Esophagus squamous epithelium (tissue), 5 donors: ENCODE data around the gene CLIC4. TPM values are rescaled to one million over a fixed set of nuclear protein-coding genes. Genes with fewer than 3 reads are reported as not detected.
"Not testable (repeated sequence)": the region's sequence is repeated elsewhere in the genome, so short reads cannot be mapped to it uniquely, and the experiment has no call there.

Experiments
- DNase-seq: peaks from one replicate; lab custom pipeline; 2025; lab: John Stamatoyannopoulos, UW
- H3K27ac ChIP-seq, 4 donors: fragments of 200-600 bp; sonication (generic); one replicate each; pipeline ENCODE4 v1.5.1; 2016 to 2019; ENCODE audit warnings: mild to moderate bottlenecking in 1 of 4
- H3K27me3 ChIP-seq, 4 donors: fragments of 200-600 bp; sonication (generic); 1 replicate in 3 of 4; 2 replicates in 1 of 4; pipeline versions ENCODE4 v1.5.1 to v1.6.0; 2017 to 2021; ENCODE audit warnings: antibody characterized with exemption in 1 of 4
- H3K36me3 ChIP-seq, 3 donors: fragments of 200-600 bp; sonication (generic); one replicate each; pipeline ENCODE4 v1.5.1; 2016 to 2019
- H3K4me1 ChIP-seq, 3 donors: fragments of 200-600 bp; sonication (generic); one replicate each; pipeline ENCODE4 v1.5.1; 2017 to 2019
- H3K4me3 ChIP-seq, 4 donors: fragments of 200-600 bp; sonication (generic); 1 replicate in 3 of 4; 2 replicates in 1 of 4; pipeline ENCODE4 v1.5.1; 2016 to 2019; ENCODE audit warnings: mild to moderate bottlenecking in 2 of 4, moderate library complexity in 1 of 4
- H3K9me3 ChIP-seq, 3 donors: fragments of 200-600 bp; sonication (generic); one replicate each; pipeline ENCODE4 v1.5.1; 2016 to 2019
- POLR2A ChIP-seq, 4 donors: fragments of 450-650 bp; IDR thresholded peaks; one replicate each; pipeline ENCODE4 v1.6.1; 2017; ENCODE audit warnings: antibody characterized with exemption in 4 of 4, mild to moderate bottlenecking in 4 of 4, moderate library complexity in 3 of 4
- WGBS, 2 donors: methylation state at CpG; one replicate each; pipeline ENCODE4 v1.1.5; 2018; 5-methylcytosine and 5-hydroxymethylcytosine counted together
- intact Hi-C: fragments of 100-400 bp; cut with DNase I; formaldehyde crosslinking; loops from one replicate; pipeline ENCODE4 v1.15.0; 2022
- total RNA-seq, 4 donors: library from RNA; depleted of rRNA; stranded (reverse); fragments of >200 nt; gene quantifications; one replicate each; pipeline ENCODE4 v1.1.0, GENCODE V29; 2016
- TF ChIP-seq, protein P1 (sequence below), 6 experiments: fragments of 450-650 bp in 4 of 6; fragments of 200-600 bp in 2 of 6; sonication (generic) in 2 of 6; IDR thresholded peaks; one replicate each; pipeline ENCODE4 v1.5.1; 2016 to 2019; ENCODE audit warnings: antibody characterized with exemption in 6 of 6, mild to moderate bottlenecking in 4 of 6, moderate library complexity in 4 of 6
- donor health status: DM: yes; HTN: yes; CAD: no.

The CLIC4 gene
- total RNA-seq, 4 donors from 2014 or later: 22.3 to 204 (median 69.0) TPM

DNA sequence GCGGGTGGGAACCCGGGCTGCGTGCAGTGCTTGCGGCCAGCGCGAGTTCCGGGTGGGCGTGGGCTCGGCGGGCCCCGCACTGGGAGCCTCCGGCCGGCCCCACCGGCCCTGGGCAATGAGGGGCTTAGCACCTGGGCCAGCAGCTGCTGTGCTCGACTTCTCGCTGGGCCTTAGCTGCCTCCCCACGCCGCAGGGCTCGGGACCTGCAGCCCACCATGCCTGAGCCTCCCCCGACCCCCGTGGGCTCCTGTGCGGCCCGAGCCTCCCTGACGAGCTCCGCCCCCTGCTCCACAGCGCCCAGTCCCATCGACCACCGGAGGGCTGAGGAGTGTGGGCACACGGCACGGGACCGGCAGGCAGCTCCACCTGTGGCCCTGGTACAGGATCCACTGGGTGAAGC is 23.7 kb upstream of the CLIC4 start:
- TF ChIP-seq POLR2A (IDR thresholded peaks at IDR 0.05): no peak
- TF ChIP-seq, protein P1, sequence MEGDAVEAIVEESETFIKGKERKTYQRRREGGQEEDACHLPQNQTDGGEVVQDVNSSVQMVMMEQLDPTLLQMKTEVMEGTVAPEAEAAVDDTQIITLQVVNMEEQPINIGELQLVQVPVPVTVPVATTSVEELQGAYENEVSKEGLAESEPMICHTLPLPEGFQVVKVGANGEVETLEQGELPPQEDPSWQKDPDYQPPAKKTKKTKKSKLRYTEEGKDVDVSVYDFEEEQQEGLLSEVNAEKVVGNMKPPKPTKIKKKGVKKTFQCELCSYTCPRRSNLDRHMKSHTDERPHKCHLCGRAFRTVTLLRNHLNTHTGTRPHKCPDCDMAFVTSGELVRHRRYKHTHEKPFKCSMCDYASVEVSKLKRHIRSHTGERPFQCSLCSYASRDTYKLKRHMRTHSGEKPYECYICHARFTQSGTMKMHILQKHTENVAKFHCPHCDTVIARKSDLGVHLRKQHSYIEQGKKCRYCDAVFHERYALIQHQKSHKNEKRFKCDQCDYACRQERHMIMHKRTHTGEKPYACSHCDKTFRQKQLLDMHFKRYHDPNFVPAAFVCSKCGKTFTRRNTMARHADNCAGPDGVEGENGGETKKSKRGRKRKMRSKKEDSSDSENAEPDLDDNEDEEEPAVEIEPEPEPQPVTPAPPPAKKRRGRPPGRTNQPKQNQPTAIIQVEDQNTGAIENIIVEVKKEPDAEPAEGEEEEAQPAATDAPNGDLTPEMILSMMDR (IDR thresholded peaks at IDR 0.05): no peak
- DNase-seq: no peak
- Histone ChIP-seq H3K4me3 (no peak overlapping the region), H3K4me1 (peaks cover 3 to 45% (median 12%) of the 10 kb centered on the region in 3 donors), H3K36me3 (no peaks in the 10 kb centered on the region), H3K27ac (no peak overlapping the region), H3K27me3 (no peaks in the 10 kb centered on the region), H3K9me3 (no peaks in the 10 kb centered on the region)
- 100% methylated on average over 1 to 2 of the region's 31 CpGs for WGBS, 2 donors
- intact Hi-C loops: no loop called here

DNA sequence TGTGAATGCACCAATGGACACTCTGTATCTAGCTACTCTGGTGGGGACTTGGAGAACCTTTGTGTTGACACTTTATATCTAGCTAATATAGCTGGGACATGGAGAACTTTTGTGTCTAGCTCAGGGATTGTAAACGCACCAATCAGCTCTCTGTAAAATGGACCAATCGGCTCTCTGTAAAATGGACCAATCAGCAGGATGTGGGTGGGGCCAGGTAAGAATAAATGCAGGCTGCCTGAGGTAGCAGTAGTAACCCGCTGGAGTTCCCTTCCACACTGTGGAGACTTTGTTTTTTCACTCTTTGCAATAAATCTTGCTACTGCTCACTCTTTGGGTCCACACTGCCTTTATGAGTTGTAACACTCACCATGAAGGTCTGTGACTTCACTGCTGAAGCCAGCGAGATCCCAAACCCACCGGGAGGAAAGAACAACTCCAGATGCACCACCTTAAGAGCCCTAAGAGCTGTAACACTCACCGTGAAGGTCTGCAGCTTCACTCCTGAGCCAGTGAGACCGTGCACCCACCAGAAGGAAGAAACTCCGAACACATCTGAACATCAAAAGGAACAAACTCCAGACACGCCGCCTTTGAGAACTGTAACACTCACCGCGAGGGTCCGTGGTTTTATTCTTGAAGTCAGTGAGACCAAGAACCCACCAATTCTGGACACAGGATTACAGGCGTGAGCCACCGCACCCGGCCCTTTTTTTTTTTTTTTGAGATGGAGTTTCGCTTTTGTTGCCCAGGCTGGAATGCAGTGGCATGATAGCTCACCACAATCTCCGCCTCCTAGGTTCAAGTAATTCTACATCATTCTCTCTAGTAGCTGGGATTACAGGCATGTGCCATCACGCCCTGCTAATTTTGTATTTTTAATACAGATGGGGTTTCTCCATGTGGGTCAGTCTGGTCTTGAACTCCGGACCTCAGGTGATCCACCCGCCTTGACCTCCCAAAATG is 22.9 kb upstream of the CLIC4 start:
- H3K27me3 ChIP-seq, H3K27ac ChIP-seq, DNase-seq, H3K36me3 ChIP-seq, intact Hi-C loops, H3K9me3 ChIP-seq: not testable (repeated sequence)
- peak overlapping the region in 1 of 4 donors; percentile 10 for H3K4me3 ChIP-seq
- H3K4me1 ChIP-seq: peaks cover 8 to 54% (median 18%) of the 10 kb centered on the region in 3 donors
- 67 to 74% methylated on average over 16 to 19 of the region's 21 CpGs for WGBS, 2 donors

DNA sequence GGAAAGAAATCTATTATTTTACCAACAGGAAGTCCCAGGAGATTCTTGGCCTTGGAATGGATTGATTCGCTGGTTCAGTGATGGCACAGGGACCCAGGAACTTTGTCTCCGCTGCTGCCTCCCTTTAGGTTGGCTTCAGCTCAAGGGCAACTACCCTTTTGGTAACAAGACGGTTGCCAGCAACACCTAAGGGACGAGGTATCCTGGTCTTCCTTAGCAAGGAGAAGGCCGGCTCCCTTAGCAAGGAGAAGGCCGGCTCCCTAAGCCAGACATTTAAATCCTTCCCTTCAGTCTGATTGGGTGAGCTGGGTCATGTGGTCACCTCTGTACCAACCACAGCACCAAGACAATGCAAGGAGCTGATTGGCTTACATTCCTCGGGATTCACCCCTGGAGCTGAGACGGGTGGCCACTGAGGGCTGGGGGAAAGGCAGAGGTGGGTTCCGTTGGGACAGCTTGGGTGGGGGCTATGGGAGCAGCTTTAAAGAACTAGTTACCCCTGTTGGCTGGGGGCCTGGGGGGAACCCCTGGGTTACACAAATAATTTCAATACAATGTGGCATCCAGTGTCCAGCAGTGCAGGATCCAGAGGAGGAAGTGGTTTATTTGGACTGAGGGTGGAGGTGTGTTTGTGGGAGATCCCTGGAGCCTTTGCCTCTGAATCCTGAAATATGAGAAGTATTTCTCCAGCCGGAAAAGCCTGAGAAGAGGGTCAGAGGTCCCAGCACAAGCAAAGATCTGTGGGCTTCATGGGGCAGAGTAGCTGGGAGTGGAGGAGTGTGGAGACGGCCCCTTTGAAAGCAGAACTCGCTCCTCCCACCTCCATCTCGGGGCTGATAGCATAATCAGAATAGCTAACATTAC is 20.7 kb upstream of the CLIC4 start:
- peaks cover 6 to 42% (median 10%) of the 10 kb centered on the region in 3 donors for H3K4me1 ChIP-seq
- TF ChIP-seq, protein P1 (IDR thresholded peaks at IDR 0.05): no peak
- no peak for TF ChIP-seq POLR2A (IDR thresholded peaks at IDR 0.05)
- H3K4me3 ChIP-seq: peak overlapping the region in 1 of 4 donors; percentile 30
- no peak for DNase-seq
- H3K27me3 ChIP-seq: no peaks in the 10 kb centered on the region
- peak overlapping the region in 3 of 4 donors; percentile 8 to 73 (median 37) for H3K27ac ChIP-seq
- H3K36me3 ChIP-seq: no peaks in the 10 kb centered on the region
- no peaks in the 10 kb centered on the region for H3K9me3 ChIP-seq
- intact Hi-C loops: no loop called here
- 70 to 72% methylated on average over 10 to 11 of the region's 13 CpGs for WGBS, 2 donors

DNA sequence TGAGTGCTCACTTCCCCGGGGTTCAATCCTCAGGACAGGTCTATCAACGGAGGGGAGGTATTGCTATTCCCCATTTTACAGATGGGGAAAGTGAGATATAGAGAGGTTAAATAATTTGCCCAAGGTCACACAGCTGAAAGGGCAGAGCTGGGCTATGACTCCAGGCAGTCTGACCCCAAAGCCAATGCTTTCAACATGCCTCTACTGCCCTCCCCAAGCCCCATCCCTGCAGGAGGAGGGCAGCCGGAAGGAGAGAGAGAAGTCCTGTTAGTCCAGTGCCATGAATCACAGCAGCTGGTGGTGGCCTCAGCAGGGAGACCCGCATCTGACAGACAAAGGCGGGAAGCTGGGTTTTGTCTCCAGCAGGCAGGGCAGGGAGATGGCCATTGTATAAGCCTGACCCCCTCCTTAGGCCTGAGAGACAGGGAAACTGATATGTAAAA is 20.0 kb upstream of the CLIC4 start:
- Histone ChIP-seq H3K27ac (peak overlapping the region in 2 of 4 donors; percentile 37 to 73), H3K9me3 (no peaks in the 10 kb centered on the region), H3K27me3 (no peaks in the 10 kb centered on the region), H3K36me3 (no peaks in the 10 kb centered on the region), H3K4me3 (no peak overlapping the region), H3K4me1 (peaks cover 6 to 39% (median 10%) of the 10 kb centered on the region in 3 donors)
- intact Hi-C loops: no loop called here
- no peak for TF ChIP-seq POLR2A (IDR thresholded peaks at IDR 0.05)
- TF ChIP-seq, protein P1 (IDR thresholded peaks at IDR 0.05): no peak
- WGBS, 2 donors: 59 to 76% methylated on average over 2 to 4 of the region's 5 CpGs
- DNase-seq: no peak

DNA sequence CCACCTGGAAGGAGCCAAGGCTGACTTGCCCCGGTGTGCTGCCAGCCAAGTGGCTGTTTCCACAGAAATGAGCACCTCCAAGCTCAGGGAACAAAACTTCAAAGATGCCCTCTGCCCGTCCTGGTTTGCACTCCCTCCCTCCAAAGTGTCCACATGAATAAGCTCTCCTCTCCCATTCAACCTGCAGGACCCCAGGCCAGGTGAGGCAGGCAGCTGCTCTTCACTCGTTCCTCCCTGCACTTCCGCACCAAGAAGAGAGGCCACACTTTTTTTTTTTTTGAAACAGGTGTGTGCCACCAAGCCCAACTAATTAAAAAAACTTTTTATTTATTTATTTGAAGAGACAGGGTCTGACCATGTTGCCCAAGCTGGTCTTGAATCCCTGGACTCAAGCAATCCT is 18.5 kb upstream of the CLIC4 start:
- TF ChIP-seq POLR2A (IDR thresholded peaks at IDR 0.05): no peak
- TF ChIP-seq, protein P1 (IDR thresholded peaks at IDR 0.05): no peak
- H3K9me3 ChIP-seq: no peaks in the 10 kb centered on the region
- 72 to 75% methylated on average over 4 of the region's 4 CpGs for WGBS, 2 donors

More for the DNA sequence above, 18.5 kb upstream of the CLIC4 start:
- DNase-seq: no peak
- no peak overlapping the region for H3K4me3 ChIP-seq
- peak overlapping the region in 3 of 4 donors; percentile 51 to 78 (median 64) for H3K27ac ChIP-seq
- intact Hi-C loops: no loop called here
- no peaks in the 10 kb centered on the region for H3K36me3 ChIP-seq
- H3K4me1 ChIP-seq: peaks cover 6 to 42% (median 17%) of the 10 kb centered on the region in 3 donors
- H3K27me3 ChIP-seq: no peaks in the 10 kb centered on the region
